NCI-H82 (cell line): ENCODE measurements around the gene ADGRV1.

Experiments used
- DNase-seq: peaks from one replicate; lab custom pipeline; 2025; lab: John Stamatoyannopoulos, UW

The ADGRV1 gene

GRCh38 chr5:90876366-90876765 lies 317.8 kb downstream of the ADGRV1 start:
- DNase-seq = no peak

DNA sequence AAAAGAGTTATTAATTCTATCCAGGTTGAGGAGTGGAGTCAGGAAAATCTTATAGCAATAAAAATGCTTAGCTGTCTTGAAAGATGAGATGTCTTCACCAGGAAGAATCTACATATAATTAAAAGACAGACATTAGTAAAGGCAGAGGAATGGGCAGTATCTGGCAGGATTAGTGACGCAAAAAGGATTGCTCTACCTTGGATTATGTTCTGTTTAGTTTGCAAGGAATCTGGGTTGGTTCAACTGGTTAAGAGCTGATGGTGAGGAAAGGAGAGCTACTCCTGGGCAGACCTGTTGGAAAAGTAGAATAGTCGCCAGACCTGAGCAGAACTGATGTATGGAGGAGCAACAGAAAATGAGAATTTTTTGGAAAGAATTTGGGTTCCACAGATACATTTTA lies 318.5 kb downstream of the ADGRV1 start:
- peak; percentile 19 for DNase-seq

- DNase-seq = no peak
These were observed 319.5 kb downstream of the ADGRV1 start for GRCh38 chr5:90878081-90878480.

DNA sequence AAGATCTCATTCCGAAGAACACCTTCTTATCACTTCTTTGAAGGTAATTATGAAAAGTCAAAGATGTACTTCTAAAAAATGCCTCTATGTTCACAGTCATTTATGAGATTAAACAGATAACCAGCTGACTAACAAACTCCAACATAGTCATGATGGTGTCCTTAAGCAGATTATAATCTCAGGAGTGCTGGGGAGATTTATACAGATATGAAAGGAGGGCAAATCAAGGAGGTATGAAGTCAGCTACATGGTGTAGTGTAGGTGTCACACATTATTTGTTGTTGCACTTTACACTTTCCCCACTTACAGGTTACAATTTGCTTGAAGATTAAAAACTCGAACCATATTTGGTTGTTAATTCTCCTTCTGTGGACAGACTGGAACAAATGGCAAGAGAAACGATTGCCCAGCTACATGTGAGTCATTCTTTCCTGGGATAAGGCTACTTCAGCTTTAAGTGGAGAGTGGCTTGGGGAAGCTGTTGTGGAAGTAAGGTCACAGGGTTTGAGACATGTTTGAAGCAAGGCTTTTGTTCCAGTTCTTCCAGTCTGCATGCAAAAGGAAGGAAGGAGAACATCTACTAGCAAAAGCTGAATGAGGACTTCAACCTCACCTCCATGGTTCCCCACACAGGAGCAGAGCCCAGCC lies 320.1 kb downstream of the ADGRV1 start:
- peak; percentile 23 for DNase-seq

DNA sequence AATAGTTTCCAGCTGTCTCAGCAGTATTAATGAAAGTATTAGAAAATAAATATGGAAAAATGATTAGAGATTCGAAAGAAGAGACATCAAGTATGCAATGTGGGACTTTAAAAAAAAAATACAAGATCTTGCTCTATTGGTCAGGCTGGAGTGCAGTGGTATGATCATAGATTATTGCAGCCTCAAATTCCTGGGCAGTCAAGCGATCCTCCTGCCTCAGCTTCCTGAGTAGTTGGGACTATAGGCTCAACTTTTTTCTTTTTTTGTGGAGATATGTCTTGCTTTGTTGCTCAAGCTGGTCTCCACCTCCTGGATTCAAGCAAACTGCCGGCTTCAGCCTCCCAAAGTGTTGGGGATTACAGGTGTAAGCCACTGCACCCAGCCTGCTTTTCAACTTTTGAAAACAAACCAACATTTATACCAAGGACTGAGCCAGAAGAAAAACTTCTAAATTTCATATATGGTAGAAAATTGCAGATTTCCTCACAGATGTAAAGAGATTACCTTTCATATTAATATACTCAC lies 323.1 kb downstream of the ADGRV1 start:
- DNase-seq = no peak

DNA sequence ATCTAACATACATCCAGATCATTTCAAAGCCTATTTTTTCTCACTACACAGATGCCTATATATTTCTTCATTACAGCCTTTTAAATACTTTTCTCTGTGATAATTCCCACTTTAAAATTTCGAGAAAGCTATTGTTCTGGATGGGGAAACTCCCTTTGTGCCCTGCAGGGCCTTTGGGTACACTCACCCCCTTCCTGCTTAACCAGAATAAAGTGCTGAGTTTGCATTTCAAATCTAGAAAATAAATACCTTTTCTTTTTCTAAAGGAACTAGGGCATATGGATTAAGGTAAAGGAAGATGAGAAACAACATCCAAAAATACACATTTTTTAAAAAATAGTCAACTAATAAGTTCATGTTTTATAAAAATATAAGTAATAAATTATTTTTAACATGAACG lies 323.9 kb downstream of the ADGRV1 start:
- no peak for DNase-seq

GRCh38 chr5:90885180-90885868 lies 326.7 kb downstream of the ADGRV1 start:
- no peak for DNase-seq

DNA sequence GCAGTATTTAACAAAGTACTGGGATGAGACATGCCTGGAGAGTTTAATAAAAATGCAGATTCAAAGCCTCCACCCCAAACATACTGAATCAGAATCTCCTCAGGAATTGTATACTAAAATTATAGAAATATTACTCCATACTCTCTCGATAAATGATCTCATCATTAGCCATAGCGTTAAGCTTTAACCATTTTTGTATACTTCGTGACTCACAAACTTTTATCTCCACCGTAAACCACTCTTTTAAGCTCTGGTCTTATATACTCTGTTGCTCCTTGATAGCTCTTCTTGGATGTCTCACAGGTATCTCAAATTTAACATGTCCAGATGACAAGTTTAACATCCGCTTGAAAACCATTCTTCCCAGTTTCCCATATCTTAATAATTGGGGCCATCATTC lies 327.8 kb downstream of the ADGRV1 start:
- no peak for DNase-seq

DNA sequence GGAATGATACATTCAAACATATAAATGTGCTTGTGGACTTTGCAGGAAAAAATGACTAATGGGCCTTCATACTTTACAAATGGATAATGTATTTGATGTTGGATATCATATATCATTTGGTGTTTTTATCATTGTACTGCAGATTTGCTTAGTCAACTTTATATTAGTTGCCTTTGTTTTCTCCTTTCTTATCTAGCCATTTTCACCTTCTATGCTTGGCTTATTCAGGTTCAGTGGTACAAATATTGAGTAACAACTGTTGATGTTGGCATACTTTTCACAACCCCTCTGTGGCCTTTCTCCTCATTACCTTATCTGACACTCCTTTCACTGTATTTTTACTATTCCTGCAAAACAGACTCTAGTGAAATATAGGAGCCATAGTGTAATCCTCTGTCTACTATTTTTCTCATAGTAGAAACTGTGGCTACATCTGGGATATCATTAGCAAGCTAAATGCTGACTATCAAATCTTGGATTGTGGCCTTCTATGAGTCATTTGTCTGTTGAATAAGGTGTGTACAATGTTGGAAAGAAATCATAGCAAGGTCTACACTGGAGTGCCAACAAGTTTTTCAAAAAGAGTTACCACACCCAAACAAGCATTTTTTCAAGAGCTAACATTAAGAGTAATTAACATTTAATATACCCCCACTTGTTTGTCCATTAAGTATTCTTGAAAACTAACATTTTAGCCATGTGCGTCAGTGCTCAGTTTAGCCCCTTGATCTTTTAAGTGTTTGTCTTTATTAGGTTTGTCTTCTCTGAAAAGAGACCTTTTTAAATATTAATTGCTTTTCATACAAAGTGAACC lies 330.1 kb downstream of the ADGRV1 start:
- no peak for DNase-seq

DNA sequence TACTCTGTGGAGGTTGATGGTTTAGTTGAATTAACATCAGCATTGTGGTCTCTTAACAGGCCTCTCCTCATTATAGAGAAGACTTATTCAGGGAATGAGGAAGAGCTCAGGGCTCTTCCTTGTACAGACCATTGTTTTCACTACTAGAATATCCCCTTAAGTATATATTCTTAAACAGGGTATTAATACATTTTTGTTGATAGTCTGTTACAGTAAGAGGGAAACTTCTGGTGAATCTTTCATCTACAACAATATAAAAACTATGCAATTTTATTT lies 330.7 kb downstream of the ADGRV1 start:
- no peak for DNase-seq

DNA sequence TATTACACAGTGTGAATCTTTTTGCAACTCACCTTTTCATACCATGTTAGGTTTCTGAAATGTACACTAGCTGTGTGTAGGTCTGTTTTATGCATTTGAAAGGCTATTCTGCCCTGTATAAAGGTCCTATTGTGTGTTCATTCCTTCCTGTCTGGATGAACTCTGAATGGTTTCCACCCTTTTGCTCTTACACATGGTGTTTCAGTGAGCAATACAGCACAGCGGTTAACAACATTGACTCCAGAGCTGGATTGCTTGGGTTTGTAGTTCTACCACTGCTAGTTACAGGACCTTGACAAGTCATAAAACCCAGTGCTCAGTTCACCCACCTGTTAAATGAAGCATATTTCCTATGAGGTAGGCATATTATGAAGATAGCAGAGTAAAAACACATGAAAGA lies 331.6 kb downstream of the ADGRV1 start:
- DNase-seq = no peak

DNA sequence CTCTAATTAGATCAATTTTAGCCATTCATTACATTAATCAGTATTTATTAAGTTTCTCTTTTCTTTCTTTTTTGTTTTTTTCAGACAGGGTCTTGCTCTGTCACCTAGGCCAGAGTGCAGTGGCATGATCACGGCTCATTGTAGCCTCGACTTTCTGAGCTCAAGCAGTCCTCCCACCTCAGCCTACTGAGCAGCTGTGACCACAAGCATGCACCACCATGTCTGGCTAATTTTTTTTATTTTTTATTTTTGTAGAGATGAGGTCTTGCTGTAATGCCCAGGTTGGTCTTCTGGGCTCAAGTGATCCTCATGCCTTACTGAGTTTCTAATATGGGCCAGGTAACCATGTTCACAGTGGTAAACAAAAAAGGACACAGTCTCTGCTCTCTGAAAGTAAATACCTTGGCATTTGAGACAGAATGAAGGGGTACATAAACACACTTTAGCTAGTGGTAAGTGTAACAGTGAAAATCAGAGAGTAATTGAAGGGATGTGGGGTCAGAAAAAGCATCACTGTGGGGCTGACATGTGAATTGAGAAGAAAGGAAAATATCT lies 336.3 kb downstream of the ADGRV1 start:
- DNase-seq = no peak

DNA sequence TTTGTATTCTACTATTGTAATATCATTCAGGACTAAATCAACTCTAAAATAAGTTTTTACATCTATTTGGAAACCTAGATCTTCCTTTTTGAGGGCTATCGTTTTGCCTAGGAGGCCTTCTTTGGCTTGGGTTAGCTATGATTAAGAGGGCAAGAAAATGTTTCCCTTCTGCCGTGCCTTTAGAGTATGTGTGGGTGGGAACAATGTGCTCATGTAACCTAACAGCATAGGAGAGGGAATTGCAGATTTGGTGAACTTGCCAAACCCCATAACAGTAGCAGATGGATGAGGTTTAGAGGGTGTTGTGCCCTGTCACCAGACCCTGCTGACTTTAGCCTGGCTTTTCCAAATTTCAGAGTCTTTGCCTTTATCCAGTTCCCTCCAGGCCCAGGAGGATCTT lies 339.0 kb downstream of the ADGRV1 start:
- no peak for DNase-seq

DNA sequence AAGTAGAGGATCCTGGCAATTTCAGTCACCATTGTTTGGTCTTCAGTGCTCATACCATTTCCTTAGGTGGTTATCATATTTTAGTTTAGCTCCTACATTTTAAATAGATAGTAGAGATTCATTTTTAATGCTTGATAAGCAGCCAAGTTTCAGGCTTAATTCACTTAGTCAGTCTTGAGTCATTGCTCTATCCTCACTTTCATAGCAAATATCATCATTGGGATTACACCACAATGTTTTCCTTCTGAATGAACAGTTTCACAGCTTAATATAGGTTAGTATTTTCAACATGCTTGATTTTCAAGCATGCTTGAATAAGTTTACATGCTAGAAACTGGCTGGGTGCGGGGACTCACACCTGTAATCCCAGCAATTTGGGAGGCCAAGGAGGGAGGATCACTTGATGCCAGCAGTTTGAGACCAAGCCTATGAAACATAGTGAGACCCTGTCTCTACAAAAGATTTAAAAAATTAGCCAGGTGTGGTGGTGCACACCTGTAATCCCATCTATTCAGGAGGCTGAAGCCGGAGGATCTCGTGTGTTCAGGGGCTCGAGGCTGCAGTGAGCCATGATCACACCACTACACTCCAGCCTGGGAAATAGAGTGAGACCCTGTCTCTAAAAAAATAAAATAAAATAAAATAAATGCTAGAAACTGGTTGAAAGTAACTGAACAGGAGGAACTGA lies 339.9 kb downstream of the ADGRV1 start:
- no peak for DNase-seq

- DNase-seq = no peak
These were observed 340.5 kb downstream of the ADGRV1 start for GRCh38 chr5:90899014-90899604.

DNA sequence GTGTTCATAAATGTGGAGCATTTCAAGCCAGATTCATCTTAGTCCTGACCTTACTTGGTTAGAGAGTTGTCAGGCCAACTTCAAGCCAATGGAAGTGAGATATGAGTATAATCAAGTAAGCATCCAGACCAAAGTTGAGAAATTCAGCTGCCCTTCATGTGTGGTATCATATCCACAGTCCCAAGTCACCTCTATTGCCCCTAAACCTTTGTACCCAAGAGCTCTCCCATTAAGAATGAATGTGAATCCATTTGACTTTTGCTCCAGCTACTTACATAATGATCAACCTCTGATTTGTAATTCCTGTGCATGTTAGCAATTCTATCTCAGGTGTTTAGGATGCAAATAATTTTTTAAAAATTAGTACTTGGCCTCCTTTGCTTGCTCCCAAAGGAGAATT lies 342.7 kb downstream of the ADGRV1 start:
- no peak for DNase-seq

GRCh38 chr5:90902170-90902569 lies 343.6 kb downstream of the ADGRV1 start:
- DNase-seq = no peak

DNA sequence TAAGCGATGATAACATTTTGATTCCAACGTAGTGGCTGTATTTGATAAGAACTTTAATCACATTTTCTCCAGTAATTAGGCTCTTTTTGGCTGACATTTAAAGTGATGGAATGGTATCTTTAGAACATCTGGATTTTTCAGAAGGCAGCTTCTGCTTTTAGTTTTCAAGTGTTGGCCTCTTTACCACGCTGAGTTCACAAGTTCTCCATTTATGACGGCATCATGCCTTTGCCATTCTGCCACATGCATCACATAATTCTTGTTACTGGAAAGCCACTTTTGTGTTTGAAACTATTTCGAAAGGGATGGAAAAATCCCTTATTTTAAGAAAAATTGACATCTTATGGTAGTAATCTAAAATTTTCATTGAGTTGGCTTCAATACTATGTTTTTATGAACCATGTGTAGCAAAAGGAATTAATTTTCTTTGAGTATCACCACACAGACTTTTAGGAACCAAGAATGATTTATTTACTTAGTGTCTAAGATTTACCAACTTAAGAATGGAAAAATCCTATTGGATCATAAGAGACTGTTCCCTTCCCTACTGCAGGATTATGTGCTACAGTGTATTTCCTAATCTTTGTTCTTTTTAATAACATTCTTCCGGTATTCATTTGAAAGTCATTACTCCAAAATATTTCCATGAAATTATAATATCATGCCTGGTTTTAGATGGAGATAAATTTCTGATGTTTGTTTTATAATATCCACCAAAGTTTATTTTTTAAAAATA lies 344.2 kb downstream of the ADGRV1 start:
- DNase-seq = no peak

GRCh38 chr5:90909101-90909503 lies 350.5 kb downstream of the ADGRV1 start:
- DNase-seq = no peak

DNA sequence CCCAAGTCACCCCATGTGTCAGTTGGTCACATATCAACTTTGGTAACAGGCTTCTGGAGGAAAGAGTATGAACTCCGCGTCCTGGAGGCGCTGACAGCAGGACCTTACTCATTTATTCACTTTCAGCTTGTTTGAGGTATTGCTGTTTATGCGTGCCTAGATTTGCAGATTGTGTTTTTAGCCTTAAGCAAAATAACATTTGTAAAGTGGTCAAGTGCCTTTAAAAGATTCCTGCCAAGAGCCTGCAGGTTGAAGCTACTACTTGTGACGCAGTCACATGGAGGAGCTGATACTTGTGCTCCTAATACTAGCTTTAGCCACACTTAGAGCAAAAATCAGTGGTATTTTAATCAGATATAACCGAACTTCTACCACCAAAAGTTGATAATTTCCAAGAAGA lies 351.3 kb downstream of the ADGRV1 start:
- no peak for DNase-seq

- no peak for DNase-seq
These were observed 352.6 kb downstream of the ADGRV1 start for GRCh38 chr5:90911169-90911568.
